Activated naive CD8-positive, alpha-beta T cell treated with anti-CD3 and anti-CD28 coated beads for 36 hours (primary cell): ENCODE results near the gene HUS1B. TPM values are rescaled to one million over a fixed set of nuclear protein-coding genes. Genes with fewer than 3 reads are reported as not detected.

Experiments used
- DNase-seq: peaks from one replicate; pipeline ENCODE4 v3.0.0; 2021
- H3K27ac Mint-ChIP-seq: one replicate; pipeline ENCODE4 v1.8.0; 2022; ENCODE audit warnings: mild to moderate bottlenecking, moderate library complexity, mixed read lengths
- H3K27me3 Mint-ChIP-seq: one replicate; pipeline ENCODE4 v1.8.0; 2022; ENCODE audit warnings: mild to moderate bottlenecking, mixed read lengths
- H3K36me3 Mint-ChIP-seq: one replicate; pipeline ENCODE4 v1.8.0; 2021; ENCODE audit warnings: mild to moderate bottlenecking, mixed read lengths
- H3K4me1 Mint-ChIP-seq: one replicate; pipeline ENCODE4 v1.8.0; 2021; ENCODE audit warnings: mixed read lengths
- H3K4me3 Mint-ChIP-seq: one replicate; pipeline ENCODE4 v1.8.0; 2022; ENCODE audit warnings: mild to moderate bottlenecking, moderate library complexity, mixed read lengths
- H3K9me3 Mint-ChIP-seq: one replicate; pipeline ENCODE4 v1.8.0; 2022; ENCODE audit warnings: mixed read lengths
- total RNA-seq, 2 experiments: library from RNA; stranded (reverse); gene quantifications; one replicate each; pipeline ENCODE4 v1.2.3, GENCODE V29; 2021

The HUS1B gene
- total RNA-seq, 2 experiments from 2014 or later: 0.84 to 1.0 TPM

- Mint-ChIP-seq H3K9me3 (no peaks in the 10 kb centered on the region), H3K27ac (no peak overlapping the region)
These were observed 36.0 kb downstream of the HUS1B start for GRCh38 chr6:620950-621349.

GRCh38 chr6:620166-620565 is 36.7 kb downstream of the HUS1B start:
- Mint-ChIP-seq H3K9me3 (no peaks in the 10 kb centered on the region), H3K36me3 (peaks cover 19% of the 10 kb centered on the region), H3K4me1 (no peaks in the 10 kb centered on the region), H3K27me3 (no peaks in the 10 kb centered on the region), H3K4me3 (no peak overlapping the region), H3K27ac (no peak overlapping the region)
- DNase-seq: no peak

More at GRCh38 chr6:620950-621349, 36.0 kb downstream of the HUS1B start:
- Mint-ChIP-seq H3K4me1 (no peaks in the 10 kb centered on the region), H3K36me3 (peaks cover 12% of the 10 kb centered on the region), H3K27me3 (no peaks in the 10 kb centered on the region), H3K4me3 (no peak overlapping the region)
- DNase-seq: no peak

- Mint-ChIP-seq H3K9me3 (no peaks in the 10 kb centered on the region), H3K4me3 (no peak overlapping the region), H3K27ac (no peak overlapping the region), H3K36me3 (peaks cover 19% of the 10 kb centered on the region), H3K4me1 (no peaks in the 10 kb centered on the region), H3K27me3 (no peaks in the 10 kb centered on the region)
- DNase-seq: no peak
These were observed 39.3 kb downstream of the HUS1B start for GRCh38 chr6:617456-618100.

GRCh38 chr6:613981-614380 is 42.9 kb downstream of the HUS1B start:
- Mint-ChIP-seq H3K4me1 (peaks cover 6% of the 10 kb centered on the region), H3K27ac (no peak overlapping the region), H3K9me3 (no peaks in the 10 kb centered on the region), H3K4me3 (no peak overlapping the region), H3K27me3 (no peaks in the 10 kb centered on the region), H3K36me3 (peaks cover 16% of the 10 kb centered on the region)
- DNase-seq: no peak

- H3K9me3 Mint-ChIP-seq: no peaks in the 10 kb centered on the region
- DNase-seq: no peak
- no peak overlapping the region for H3K27ac Mint-ChIP-seq
- H3K4me3 Mint-ChIP-seq: no peak overlapping the region
- H3K36me3 Mint-ChIP-seq: peaks cover 20% of the 10 kb centered on the region
- peaks cover 6% of the 10 kb centered on the region for H3K4me1 Mint-ChIP-seq
- H3K27me3 Mint-ChIP-seq: no peaks in the 10 kb centered on the region
These were observed 45.0 kb downstream of the HUS1B start for GRCh38 chr6:611928-612327.

- Mint-ChIP-seq H3K9me3 (no peaks in the 10 kb centered on the region), H3K27ac (no peak overlapping the region), H3K27me3 (no peaks in the 10 kb centered on the region), H3K4me3 (no peak overlapping the region), H3K4me1 (peaks cover 6% of the 10 kb centered on the region), H3K36me3 (peaks cover 26% of the 10 kb centered on the region)
- no peak for DNase-seq
These were observed 46.0 kb downstream of the HUS1B start for GRCh38 chr6:610882-611281.

GRCh38 chr6:609905-610304 is 47.0 kb downstream of the HUS1B start:
- H3K4me1 Mint-ChIP-seq: peaks cover 6% of the 10 kb centered on the region
- H3K27ac Mint-ChIP-seq: no peak overlapping the region
- H3K4me3 Mint-ChIP-seq: no peak overlapping the region
- no peaks in the 10 kb centered on the region for H3K9me3 Mint-ChIP-seq
- H3K27me3 Mint-ChIP-seq: no peaks in the 10 kb centered on the region
- peaks cover 24% of the 10 kb centered on the region for H3K36me3 Mint-ChIP-seq
- no peak for DNase-seq

GRCh38 chr6:606829-607379 is 50.0 kb downstream of the HUS1B start:
- Mint-ChIP-seq H3K4me1 (peaks cover 6% of the 10 kb centered on the region), H3K36me3 (peaks cover 24% of the 10 kb centered on the region), H3K9me3 (no peaks in the 10 kb centered on the region), H3K27ac (no peak overlapping the region), H3K27me3 (no peaks in the 10 kb centered on the region), H3K4me3 (no peak overlapping the region)
- no peak for DNase-seq

Other genes starting within 250 kb of the HUS1B start
- 10 to 100 TPM; 28.4 to 30.0 TPM for gene EXOC2, start 36.0 kb upstream of the HUS1B start, total RNA-seq